Trophoblast cell (in vitro differentiated cells and primary cell): ENCODE data around the gene SRRT.
A peak's percentile ranks its signal among the peaks of the same experiment; 100 is the strongest.

Experiments
- DNase-seq, 2 donors: peaks; one replicate each; pipeline ENCODE4 v3.0.0-alpha.2; 2016
- H2AFZ ChIP-seq: 2 replicates; pipeline ENCODE4 v1.6.1; 2013; ENCODE audit warnings: low read length, moderate library complexity, mild to moderate bottlenecking; ENCODE audit not compliant: insufficient read depth, poor library complexity
- H2AK5ac ChIP-seq: 2 replicates; pipeline ENCODE4 v1.6.1; 2013; ENCODE audit warnings: mild to moderate bottlenecking, low read length
- H2BK120ac ChIP-seq: 2 replicates; pipeline ENCODE4 v1.6.1; 2013; ENCODE audit warnings: low read length, mild to moderate bottlenecking, moderate library complexity; ENCODE audit not compliant: insufficient read depth, poor library complexity
- H2BK12ac ChIP-seq: 2 replicates; pipeline ENCODE4 v1.6.1; 2013; ENCODE audit warnings: mild to moderate bottlenecking, low read length, moderate library complexity
- H2BK5ac ChIP-seq: 2 replicates; pipeline ENCODE4 v1.6.1; 2013; ENCODE audit warnings: low read length, low read depth, moderate library complexity, mild to moderate bottlenecking; ENCODE audit not compliant: poor library complexity
- H3K14ac ChIP-seq: 2 replicates; pipeline ENCODE4 v1.6.1; 2013; ENCODE audit warnings: mild to moderate bottlenecking, low read length
- H3K18ac ChIP-seq: 2 replicates; pipeline ENCODE4 v1.6.1; 2013; ENCODE audit warnings: mild to moderate bottlenecking, low read length
- H3K23ac ChIP-seq: 2 replicates; pipeline ENCODE4 v1.6.1; 2013; ENCODE audit warnings: low read length
- H3K27ac ChIP-seq: 2 replicates; pipeline ENCODE4 v1.5.1; 2013; ENCODE audit warnings: low read depth, mild to moderate bottlenecking, inconsistent platforms, low read length, moderate library complexity
- H3K27me3 ChIP-seq: 2 replicates; pipeline ENCODE4 v1.6.1; 2013; ENCODE audit warnings: inconsistent platforms, mild to moderate bottlenecking, low read length, moderate library complexity; ENCODE audit not compliant: insufficient read depth
- H3K36me3 ChIP-seq, 2 experiments: 1 replicate in 1 of 2; 2 replicates in 1 of 2; pipeline ENCODE4 v1.6.1; 2013; ENCODE audit warnings: low read length in 2 of 2, mild to moderate bottlenecking in 2 of 2, moderate library complexity in 1 of 2; ENCODE audit not compliant: insufficient read depth in 2 of 2, control insufficient read depth in 1 of 2
- H3K4ac ChIP-seq: 2 replicates; pipeline ENCODE4 v1.6.1; 2013; ENCODE audit warnings: low read depth, mild to moderate bottlenecking, low read length, moderate library complexity
- H3K4me1 ChIP-seq, 2 experiments: 1 replicate in 1 of 2; 2 replicates in 1 of 2; pipeline ENCODE4 v1.6.1; 2013; ENCODE audit warnings: low read length in 2 of 2, mild to moderate bottlenecking in 2 of 2, moderate library complexity in 1 of 2; ENCODE audit not compliant: insufficient read depth in 2 of 2, control insufficient read depth in 1 of 2
- H3K4me2 ChIP-seq: 2 replicates; pipeline ENCODE4 v1.6.1; 2013; ENCODE audit warnings: inconsistent platforms, mild to moderate bottlenecking, low read length, moderate library complexity
- H3K4me3 ChIP-seq: 2 replicates; pipeline ENCODE4 v1.5.1; 2013; ENCODE audit warnings: mild to moderate bottlenecking, low read depth, low read length, inconsistent platforms
- H3K79me1 ChIP-seq: one replicate; pipeline ENCODE4 v1.6.1; 2013; ENCODE audit warnings: low read length
- H3K79me2 ChIP-seq: 2 replicates; pipeline ENCODE4 v1.6.1; 2013; ENCODE audit warnings: low read length, mild to moderate bottlenecking; ENCODE audit not compliant: control insufficient read depth, insufficient read depth, poor library complexity
- H3K9ac ChIP-seq: 2 replicates; pipeline ENCODE4 v1.6.1; 2013; ENCODE audit warnings: mild to moderate bottlenecking, low read length
- H3K9me3 ChIP-seq: 2 replicates; pipeline ENCODE4 v1.6.1; 2013; ENCODE audit warnings: low read depth, mild to moderate bottlenecking, control low read depth, inconsistent platforms, low read length; ENCODE audit not compliant: insufficient read depth
- H4K12ac ChIP-seq: 2 replicates; pipeline ENCODE4 v1.6.1; 2013; ENCODE audit warnings: low read depth, mild to moderate bottlenecking, low read length, moderate library complexity
- H4K8ac ChIP-seq: 2 replicates; pipeline ENCODE4 v1.6.1; 2013; ENCODE audit warnings: low read depth, mild to moderate bottlenecking, low read length, moderate library complexity
- H4K91ac ChIP-seq: one replicate; pipeline ENCODE4 v1.6.1; 2013; ENCODE audit warnings: low read depth, mild to moderate bottlenecking, low read length, moderate library complexity
- WGBS: extraction: QIAGEN DNeasy Blood & Tissue Kit; methylation state at CpG from one replicate; pipeline ENCODE4 v1.1.7; 2013; ENCODE audit warnings: missing lambda C conversion rate; ENCODE audit not compliant: insufficient read length, insufficient coverage; ENCODE audit errors: extremely low coverage; 5-methylcytosine and 5-hydroxymethylcytosine counted together

The SRRT gene

DNA sequence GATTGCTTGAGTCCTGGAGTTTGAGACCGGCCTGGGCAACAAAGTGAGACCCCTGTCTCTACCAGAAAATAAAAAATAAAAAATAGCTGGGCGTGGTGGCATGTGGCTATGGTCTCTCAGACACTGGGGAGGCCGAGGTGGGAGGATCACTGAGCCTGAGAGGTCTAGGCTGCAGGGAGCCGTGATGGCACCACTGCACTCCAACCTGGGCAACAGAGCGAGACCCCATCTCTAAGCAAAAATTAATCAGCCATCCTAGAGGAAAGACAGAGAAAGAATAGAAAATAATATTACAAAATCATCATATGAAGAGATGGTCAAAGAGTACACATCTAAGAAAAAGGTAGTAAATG, 42.6 kb upstream of the SRRT start:
- H2AK5ac ChIP-seq = no peak overlapping the region
- no peaks in the 10 kb centered on the region for H3K9me3 ChIP-seq
- peaks cover 9% of the 10 kb centered on the region for H3K79me2 ChIP-seq
- no peak overlapping the region for H2AFZ ChIP-seq
- no peak overlapping the region for H3K9ac ChIP-seq
- no peaks in the 10 kb centered on the region for H3K27me3 ChIP-seq
- peaks cover 28% of the 10 kb centered on the region for H3K79me1 ChIP-seq
- H3K4ac ChIP-seq = no peak overlapping the region
- no peak overlapping the region for H3K4me3 ChIP-seq
- no peak overlapping the region for H2BK5ac ChIP-seq
- H3K14ac ChIP-seq = no peak overlapping the region
- no peak overlapping the region for H4K8ac ChIP-seq
- H2BK12ac ChIP-seq = no peak overlapping the region
- no peak overlapping the region for H3K23ac ChIP-seq
- H2BK120ac ChIP-seq = no peak overlapping the region
- WGBS = no CpG with 5 or more reads among the region's 5 CpGs
- no peak for DNase-seq
- no peak overlapping the region for H3K27ac ChIP-seq
- peaks cover 11 to 15% of the 10 kb centered on the region in 2 experiments for H3K4me1 ChIP-seq
- no peak overlapping the region for H3K4me2 ChIP-seq
- no peaks in the 10 kb centered on the region for H3K36me3 ChIP-seq
- no peak overlapping the region for H4K91ac ChIP-seq
- H3K18ac ChIP-seq = no peak overlapping the region
- no peak overlapping the region for H4K12ac ChIP-seq

DNA sequence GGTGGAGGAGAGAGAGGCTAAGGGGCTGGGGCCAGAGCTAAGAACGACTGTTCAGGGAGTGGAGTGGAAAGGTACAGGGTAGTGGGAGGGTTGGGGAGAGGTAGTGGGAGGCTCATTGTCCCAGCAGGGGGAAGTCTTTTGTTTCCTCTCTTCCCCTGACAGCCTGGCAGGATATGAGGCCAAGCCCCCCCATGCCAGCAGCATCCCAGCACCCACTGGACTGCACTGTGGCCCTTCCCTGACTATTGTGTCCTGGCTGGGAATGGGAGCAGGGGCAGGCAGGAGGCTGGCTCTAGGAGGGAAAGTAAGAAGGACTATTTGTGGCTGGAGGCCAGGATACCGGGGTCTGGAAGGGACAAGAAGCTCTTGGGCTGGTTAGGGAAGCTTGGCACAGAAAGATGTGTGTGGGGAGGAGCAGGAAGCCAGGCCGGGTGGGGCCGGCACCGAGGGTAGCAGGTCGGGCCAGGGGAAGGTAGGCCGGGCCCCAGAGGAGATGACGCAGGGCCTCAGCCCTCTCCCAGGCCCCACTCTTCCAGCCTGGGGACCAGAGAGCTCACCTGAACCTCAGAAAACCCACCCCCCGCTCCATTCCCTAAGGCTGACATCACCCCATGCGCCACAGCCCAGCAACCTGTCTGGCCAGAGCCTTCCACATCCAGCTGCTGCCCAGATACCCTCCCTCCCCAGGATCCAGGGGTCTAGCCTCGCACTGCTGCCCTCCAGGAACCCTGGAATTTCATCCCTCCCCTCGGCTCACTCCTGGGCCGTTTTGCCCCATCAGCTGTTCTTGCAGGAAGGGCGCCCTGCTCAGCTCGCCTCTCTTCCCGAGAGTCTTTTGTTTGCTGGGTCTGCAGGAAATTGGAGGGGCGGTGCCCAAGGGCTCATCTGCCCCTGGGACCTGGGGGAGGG, 38.7 kb upstream of the SRRT start:
- Histone ChIP-seq H2AFZ (peak overlapping the region; percentile 77), H2BK120ac (peak overlapping the region; percentile 95), H3K4me2 (peak overlapping the region; percentile 46), H3K9ac (peak overlapping the region; percentile 30), H3K18ac (peak overlapping the region; percentile 93), H4K12ac (peak overlapping the region; percentile 88), H2BK12ac (peak overlapping the region; percentile 86), H3K4me3 (no peak overlapping the region), H3K23ac (no peak overlapping the region), H3K79me2 (peaks cover 4% of the 10 kb centered on the region), H3K4ac (peak overlapping the region; percentile 71), H3K27me3 (no peaks in the 10 kb centered on the region), H3K9me3 (no peaks in the 10 kb centered on the region), H4K8ac (peak overlapping the region; percentile 90), H3K4me1 (peaks cover 8 to 10% of the 10 kb centered on the region in 2 experiments), H2BK5ac (peak overlapping the region; percentile 87), H3K79me1 (peaks cover 17% of the 10 kb centered on the region), H3K36me3 (no peaks in the 10 kb centered on the region), H4K91ac (peak overlapping the region; percentile 99), H2AK5ac (peak overlapping the region; percentile 93), H3K14ac (peak overlapping the region; percentile 91), H3K27ac (peak overlapping the region; percentile 93)
- no CpG with 5 or more reads among the region's 17 CpGs for WGBS
- no peak for DNase-seq

DNA sequence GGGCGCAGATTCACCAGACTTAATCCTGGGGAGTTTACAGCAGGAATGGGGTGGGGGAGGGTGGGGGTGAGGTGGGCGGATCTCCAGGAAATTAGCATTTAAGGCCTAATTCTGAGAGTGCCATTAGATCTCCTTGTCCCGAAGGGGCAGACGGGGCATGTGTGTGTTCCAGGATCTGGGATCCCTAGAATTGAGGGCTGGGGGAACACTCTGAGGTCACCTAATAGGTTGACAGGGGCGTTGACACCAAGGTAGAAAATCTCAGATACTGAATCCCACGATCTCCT, 38.1 kb upstream of the SRRT start:
- H3K4ac ChIP-seq = peak overlapping the region; percentile 68
- peak overlapping the region; percentile 98 for H4K12ac ChIP-seq
- H3K27me3 ChIP-seq = no peaks in the 10 kb centered on the region
- no CpG with 5 or more reads among the region's 6 CpGs for WGBS
- H3K9me3 ChIP-seq = no peaks in the 10 kb centered on the region
- no peak overlapping the region for H3K4me3 ChIP-seq
- peak overlapping the region; percentile 99 for H4K91ac ChIP-seq
- peak overlapping the region; percentile 59 for H3K9ac ChIP-seq
- H3K18ac ChIP-seq = no peak overlapping the region
- H3K79me1 ChIP-seq = peaks cover 17% of the 10 kb centered on the region
- H3K36me3 ChIP-seq = no peaks in the 10 kb centered on the region
- H2BK12ac ChIP-seq = peak overlapping the region; percentile 42
- DNase-seq = no peak
- peak overlapping the region; percentile 77 for H2AFZ ChIP-seq
- peak overlapping the region; percentile 99 for H4K8ac ChIP-seq
- H2BK120ac ChIP-seq = peak overlapping the region; percentile 93
- H2BK5ac ChIP-seq = peak overlapping the region; percentile 92
- peaks cover 8 to 10% of the 10 kb centered on the region in 2 experiments for H3K4me1 ChIP-seq
- peak overlapping the region; percentile 94 for H3K14ac ChIP-seq
- H3K27ac ChIP-seq = peak overlapping the region; percentile 93
- H3K79me2 ChIP-seq = peaks cover 4% of the 10 kb centered on the region
- H2AK5ac ChIP-seq = no peak overlapping the region
- peak overlapping the region; percentile 55 for H3K4me2 ChIP-seq
- H3K23ac ChIP-seq = no peak overlapping the region

DNA sequence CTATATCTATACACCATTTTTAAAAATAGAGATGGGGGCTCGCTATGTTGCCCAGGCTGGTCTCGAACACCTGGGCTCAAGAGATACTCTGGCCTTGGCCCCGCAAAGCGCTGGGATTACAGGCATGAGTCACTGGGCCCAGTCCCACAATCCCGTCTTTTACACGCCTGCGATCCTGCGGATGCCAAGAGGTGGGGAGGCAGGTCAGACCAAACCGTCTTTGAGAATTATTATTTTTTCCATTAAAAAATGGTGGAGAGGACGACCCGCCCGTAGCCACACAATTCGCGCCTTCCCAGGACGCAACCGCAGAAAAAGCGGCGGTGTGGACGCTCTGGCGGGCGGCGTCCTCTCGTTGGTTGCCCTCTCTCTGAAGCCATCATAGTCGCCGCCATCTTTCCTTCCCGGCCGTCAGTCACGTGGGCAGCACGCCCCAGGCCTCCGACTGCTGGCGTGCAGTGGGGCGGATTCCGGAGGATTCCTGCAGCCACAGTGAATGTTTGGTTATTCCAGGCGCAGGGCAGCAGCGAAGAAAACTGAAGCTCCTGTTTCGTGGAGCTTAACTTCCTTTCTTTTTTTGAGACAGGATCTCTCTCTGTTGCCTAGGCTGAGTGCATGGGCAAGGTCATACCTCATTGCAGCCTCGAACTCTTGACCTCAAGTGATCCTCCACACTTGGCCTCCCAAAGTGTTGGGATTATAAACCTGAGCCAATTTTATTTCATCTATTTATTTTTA, 37.6 kb upstream of the SRRT start:
- H3K4me2 ChIP-seq = peak overlapping the region; percentile 62
- peak overlapping the region; percentile 93 for H3K27ac ChIP-seq
- peak overlapping the region; percentile 93 for H2BK120ac ChIP-seq
- H3K4me1 ChIP-seq = peaks cover 8 to 10% of the 10 kb centered on the region in 2 experiments
- H3K18ac ChIP-seq = peak overlapping the region; percentile 80
- peak overlapping the region; percentile 83 for H2AK5ac ChIP-seq
- H3K14ac ChIP-seq = peak overlapping the region; percentile 94
- no peak overlapping the region for H3K4me3 ChIP-seq
- peaks cover 17% of the 10 kb centered on the region for H3K79me1 ChIP-seq
- peak overlapping the region; percentile 70 for H3K4ac ChIP-seq
- peaks cover 4% of the 10 kb centered on the region for H3K79me2 ChIP-seq
- peak overlapping the region; percentile 73 for H3K9ac ChIP-seq
- H2BK5ac ChIP-seq = peak overlapping the region; percentile 92
- no peaks in the 10 kb centered on the region for H3K27me3 ChIP-seq
- no peaks in the 10 kb centered on the region for H3K9me3 ChIP-seq
- peak; percentile 85 to 90 for DNase-seq
- peak overlapping the region; percentile 99 for H4K8ac ChIP-seq
- H3K36me3 ChIP-seq = no peaks in the 10 kb centered on the region
- H4K91ac ChIP-seq = peak overlapping the region; percentile 99
- no CpG with 5 or more reads among the region's 37 CpGs for WGBS
- peak overlapping the region; percentile 98 for H4K12ac ChIP-seq
- H3K23ac ChIP-seq = no peak overlapping the region
- peak overlapping the region; percentile 42 for H2BK12ac ChIP-seq
- H2AFZ ChIP-seq = peak overlapping the region; percentile 77
